HEK293T (cell line): Measurements from ENCODE around the gene PODNL1.

ENCODE experiments used
- CTCF ChIA-PET: fragments of 350-600 bp; formaldehyde crosslinking; extraction: SDS; loops from one replicate; lab custom pipeline; 2021; ENCODE audit warnings: antibody characterized with exemption, inconsistent platforms; lab: Yijun Ruan, JAX
- POLR2A ChIA-PET: fragments of 350-600 bp; formaldehyde crosslinking; extraction: SDS; loops from one replicate; lab custom pipeline; 2020; ENCODE audit warnings: antibody characterized with exemption, inconsistent platforms; lab: Yijun Ruan, JAX
- DNase-seq: peaks from one replicate; pipeline ENCODE4 v3.0.0; 2012; ENCODE audit warnings: mixed read lengths; ENCODE audit errors: extremely low spot score
- ARNT ChIP-seq: fragments of 450-650 bp; IDR thresholded peaks from 2 replicates; pipeline ENCODE4 v1.6.1; 2017; ENCODE audit warnings: mild to moderate bottlenecking
- BHLHE40 ChIP-seq: fragments of 450-650 bp; IDR thresholded peaks from 2 replicates; pipeline ENCODE4 v1.6.1; 2016; ENCODE audit warnings: mild to moderate bottlenecking, moderate library complexity, borderline replicate concordance
- CTBP1 ChIP-seq: fragments of 450-650 bp; IDR thresholded peaks from 2 replicates; pipeline ENCODE4 v1.6.1; 2016; ENCODE audit warnings: borderline replicate concordance
- ELF4 ChIP-seq: fragments of 450-650 bp; IDR thresholded peaks from 2 replicates; pipeline ENCODE4 v1.6.1; 2017; ENCODE audit warnings: antibody characterized with exemption
- FOXA1 ChIP-seq: fragments of 450-650 bp; IDR thresholded peaks from 2 replicates; pipeline ENCODE4 v1.6.1; 2016; ENCODE audit warnings: mild to moderate bottlenecking
- FOXK2 ChIP-seq: fragments of 450-650 bp; IDR thresholded peaks from 2 replicates; pipeline ENCODE4 v1.6.1; 2016; ENCODE audit warnings: mild to moderate bottlenecking
- FOXM1 ChIP-seq: fragments of 450-650 bp; IDR thresholded peaks from 2 replicates; pipeline ENCODE4 v1.6.1; 2017; ENCODE audit warnings: mild to moderate bottlenecking, borderline replicate concordance
- HDGF ChIP-seq: fragments of 450-650 bp; IDR thresholded peaks from 2 replicates; pipeline ENCODE4 v1.6.1; 2017; ENCODE audit warnings: antibody characterized with exemption, borderline replicate concordance
- L3MBTL2 ChIP-seq: fragments of 450-650 bp; conservative IDR thresholded peaks from 2 replicates; pipeline ENCODE4 v1.6.1; 2016; ENCODE audit warnings: mild to moderate bottlenecking
- LEF1 ChIP-seq: fragments of 450-650 bp; IDR thresholded peaks from 2 replicates; pipeline ENCODE4 v1.6.1; 2017; ENCODE audit warnings: mild to moderate bottlenecking, borderline replicate concordance
- NFRKB ChIP-seq: fragments of 450-650 bp; IDR thresholded peaks from 2 replicates; pipeline ENCODE4 v1.6.1; 2016; ENCODE audit warnings: mild to moderate bottlenecking, moderate library complexity
- SP1 ChIP-seq: fragments of 450-650 bp; IDR thresholded peaks from 2 replicates; pipeline ENCODE4 v1.6.1; 2017
- SUZ12 ChIP-seq: fragments of 450-650 bp; IDR thresholded peaks from 2 replicates; pipeline ENCODE4 v1.6.1; 2016; ENCODE audit warnings: mild to moderate bottlenecking
- TARDBP ChIP-seq: fragments of 450-650 bp; IDR thresholded peaks from 2 replicates; pipeline ENCODE4 v1.6.1; 2016
- ZNF384 ChIP-seq: fragments of 450-650 bp; IDR thresholded peaks from 2 replicates; pipeline ENCODE4 v1.6.1; 2016
- TF ChIP-seq, protein P1 (sequence below): fragments of 450-650 bp; IDR thresholded peaks from 2 replicates; pipeline ENCODE4 v1.6.1; 2016

PODNL1 gene

GRCh38 chr19:13899393-13899792 is 38.8 kb downstream of the PODNL1 start:
- DNase-seq: no peak
- TF ChIP-seq FOXK2: no peak
- TF ChIP-seq FOXA1: no peak
- TF ChIP-seq L3MBTL2: no peak
- no peak for TF ChIP-seq BHLHE40
- TF ChIP-seq SP1: no peak
- TF ChIP-seq ZNF384: no peak
- TF ChIP-seq ARNT: no peak
- TF ChIP-seq, protein P1, sequence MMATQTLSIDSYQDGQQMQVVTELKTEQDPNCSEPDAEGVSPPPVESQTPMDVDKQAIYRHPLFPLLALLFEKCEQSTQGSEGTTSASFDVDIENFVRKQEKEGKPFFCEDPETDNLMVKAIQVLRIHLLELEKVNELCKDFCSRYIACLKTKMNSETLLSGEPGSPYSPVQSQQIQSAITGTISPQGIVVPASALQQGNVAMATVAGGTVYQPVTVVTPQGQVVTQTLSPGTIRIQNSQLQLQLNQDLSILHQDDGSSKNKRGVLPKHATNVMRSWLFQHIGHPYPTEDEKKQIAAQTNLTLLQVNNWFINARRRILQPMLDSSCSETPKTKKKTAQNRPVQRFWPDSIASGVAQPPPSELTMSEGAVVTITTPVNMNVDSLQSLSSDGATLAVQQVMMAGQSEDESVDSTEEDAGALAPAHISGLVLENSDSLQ: no peak
- no peak for TF ChIP-seq ELF4
- TF ChIP-seq FOXM1: no peak
- TF ChIP-seq SUZ12: no peak
- no peak for TF ChIP-seq NFRKB
- TF ChIP-seq LEF1: no peak
- TF ChIP-seq HDGF: no peak
- no peak for TF ChIP-seq CTBP1
- no peak for TF ChIP-seq TARDBP
- POLR2A ChIA-PET: interaction anchor here (0.9 kb wide), 1 partner anchor 12 kb away, joined by 3 read pairs; no protein-coding TSS in a partner anchor
- CTCF ChIA-PET: no interaction called here

DNA sequence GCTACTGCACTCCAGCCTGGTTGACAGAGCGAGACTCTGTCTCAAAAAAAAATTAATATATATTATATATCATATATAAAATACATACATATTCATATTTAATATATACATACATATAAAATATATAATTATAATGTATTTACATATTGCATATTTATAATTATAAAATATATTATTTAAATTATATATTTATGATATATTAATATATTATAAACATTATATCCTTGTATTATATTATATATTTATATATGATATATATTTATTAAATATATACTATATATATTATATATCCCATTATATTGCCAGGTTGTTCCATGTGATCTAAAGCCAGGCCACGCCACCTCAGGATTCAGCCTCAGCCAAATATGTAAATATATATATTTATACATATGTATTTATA is 42.0 kb downstream of the PODNL1 start:
- ChIA-PET POLR2A (no interaction called here), CTCF (no interaction called here)
- TF ChIP-seq FOXM1 (no peak), HDGF (no peak), L3MBTL2 (no peak), SP1 (no peak), NFRKB (no peak), LEF1 (no peak), TARDBP (no peak), FOXA1 (no peak), ARNT (no peak), FOXK2 (no peak), SUZ12 (no peak), ELF4 (no peak), ZNF384 (no peak), BHLHE40 (no peak), CTBP1 (no peak)
- TF ChIP-seq, protein P1: no peak
- DNase-seq: no peak

DNA sequence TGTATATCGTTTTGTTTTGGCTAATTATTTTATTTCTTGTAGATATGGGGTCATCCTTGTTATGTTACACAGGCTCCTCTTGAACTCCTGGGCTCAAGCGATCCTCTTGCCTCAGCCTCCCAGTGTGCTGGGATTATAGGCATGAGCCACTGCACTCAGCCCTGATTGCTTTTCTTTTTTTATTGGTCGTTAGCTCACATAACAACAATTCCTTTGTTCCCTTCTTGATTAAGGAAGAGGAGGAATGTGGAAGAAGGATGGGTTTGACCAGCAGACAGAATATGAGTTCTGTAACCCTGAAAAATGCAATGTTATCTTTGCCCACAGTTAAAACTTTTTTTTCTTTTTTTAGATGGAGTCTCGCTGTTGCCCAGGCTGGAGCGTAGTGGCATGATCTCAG is 43.7 kb downstream of the PODNL1 start:
- no peak for TF ChIP-seq CTBP1
- TF ChIP-seq NFRKB: no peak
- no peak for TF ChIP-seq ARNT
- TF ChIP-seq SP1: no peak
- no peak for TF ChIP-seq FOXK2
- no peak for TF ChIP-seq BHLHE40
- CTCF ChIA-PET: interaction anchor here (0.7 kb wide), 1 partner anchor 216 kb away, joined by 3 read pairs; no protein-coding TSS in a partner anchor
- POLR2A ChIA-PET: no interaction called here
- DNase-seq: no peak

GRCh38 chr19:13892870-13893269 is 45.3 kb downstream of the PODNL1 start:
- DNase-seq: no peak
- CTCF ChIA-PET: no interaction called here
- TF ChIP-seq ELF4: no peak
- TF ChIP-seq SUZ12: no peak
- no peak for TF ChIP-seq TARDBP
- TF ChIP-seq HDGF: no peak
- no peak for TF ChIP-seq LEF1
- POLR2A ChIA-PET: no interaction called here

GRCh38 chr19:13890136-13890535 is 48.1 kb downstream of the PODNL1 start:
- POLR2A ChIA-PET: no interaction called here
- no peak for TF ChIP-seq TARDBP
- TF ChIP-seq ARNT: no peak
- no peak for TF ChIP-seq L3MBTL2
- TF ChIP-seq CTBP1: no peak
- TF ChIP-seq LEF1: no peak
- TF ChIP-seq SUZ12: no peak
- TF ChIP-seq BHLHE40: no peak
- TF ChIP-seq FOXM1: no peak
- TF ChIP-seq NFRKB: no peak
- TF ChIP-seq, protein P1: no peak
- no peak for TF ChIP-seq FOXK2
- no peak for TF ChIP-seq ELF4
- no peak for TF ChIP-seq FOXA1
- TF ChIP-seq SP1: no peak
- TF ChIP-seq HDGF: no peak
- TF ChIP-seq ZNF384: no peak
- DNase-seq: no peak
- CTCF ChIA-PET: no interaction called here

- no peak for TF ChIP-seq ELF4
- TF ChIP-seq SP1: no peak
- TF ChIP-seq BHLHE40: no peak
- TF ChIP-seq FOXM1: no peak
- no peak for TF ChIP-seq CTBP1
- no peak for TF ChIP-seq TARDBP
- no peak for TF ChIP-seq SUZ12
- TF ChIP-seq LEF1: no peak
- no peak for TF ChIP-seq FOXA1
- no peak for TF ChIP-seq HDGF
- no peak for TF ChIP-seq NFRKB
- no peak for TF ChIP-seq ARNT
- no peak for TF ChIP-seq FOXK2
- TF ChIP-seq L3MBTL2: no peak
- TF ChIP-seq, protein P1: no peak
- TF ChIP-seq ZNF384: no peak
- DNase-seq: no peak
- ChIA-PET CTCF (no interaction called here), POLR2A (no interaction called here)
Observed at GRCh38 chr19:13888281-13888680, 49.9 kb downstream of the PODNL1 start.
